PC-3 (cell line): ENCODE results near the gene AUTS2. TPM values are rescaled to one million over a fixed set of nuclear protein-coding genes. Genes with fewer than 3 reads are reported as not detected.

ENCODE experiments used
- ATAC-seq: fragments of 200-7000 bp; cut with Tn5 transposase; 2 replicates; pipeline ENCODE4 v1.9.1; 2020; ENCODE audit warnings: mild to moderate bottlenecking, moderate library complexity
- BruUV-seq: library from RNA; stranded (reverse); fragments of 400-500 nt; replicated peaks from 2 replicates; lab custom pipeline; 2021; lab: Mats Ljungman, UMichigan
- CTCF ChIA-PET: fragments of 300-600 bp; sonication (Branson Sonifier 250); formaldehyde crosslinking; loops from one replicate; lab custom pipeline; 2022; ENCODE audit warnings: antibody characterized with exemption; lab: Charles Lee
- POLR2A ChIA-PET: fragments of 300-600 bp; sonication (Branson Sonifier 250); formaldehyde crosslinking; loops from one replicate; lab custom pipeline; 2022; ENCODE audit warnings: antibody characterized with exemption; ENCODE audit not compliant: unreplicated experiment; lab: Charles Lee
- DNase-seq: peaks from one replicate; pipeline ENCODE4 v3.0.0-alpha.2; 2015
- H2AFZ ChIP-seq: fragments of 300-600 bp; sonication (generic); 2 replicates; pipeline ENCODE4 v1.6.0; 2016; ENCODE audit warnings: antibody characterized with exemption, low read length
- H3F3A ChIP-seq: fragments of 300-600 bp; sonication (generic); one replicate; pipeline ENCODE4 v1.6.0; 2017; ENCODE audit warnings: antibody characterized with exemption, low read length, control low read depth, mild to moderate bottlenecking; ENCODE audit not compliant: unreplicated experiment
- H3K27ac ChIP-seq: fragments of 300-600 bp; sonication (generic); 2 replicates; pipeline ENCODE4 v1.5.1; 2016; ENCODE audit warnings: mild to moderate bottlenecking, low read length
- H3K27me3 ChIP-seq: fragments of 300-600 bp; sonication (generic); 2 replicates; pipeline ENCODE4 v1.6.1; 2016; ENCODE audit warnings: low read length, mixed read lengths
- H3K36me3 ChIP-seq: fragments of 300-600 bp; sonication (generic); 2 replicates; pipeline ENCODE4 v1.6.1; 2016; ENCODE audit warnings: low read depth, mixed run types, low read length, mixed read lengths
- H3K4me1 ChIP-seq: fragments of 300-600 bp; sonication (generic); 2 replicates; pipeline ENCODE4 v1.5.1; 2016; ENCODE audit warnings: low read length; ENCODE audit not compliant: insufficient read depth
- H3K4me2 ChIP-seq: fragments of 300-600 bp; sonication (generic); 2 replicates; pipeline ENCODE4 v1.6.0; 2016; ENCODE audit warnings: low read length
- H3K4me3 ChIP-seq: fragments of 300-600 bp; sonication (generic); 2 replicates; pipeline ENCODE4 v1.5.1; 2016; ENCODE audit warnings: mild to moderate bottlenecking, low read length, mixed read lengths
- H3K79me2 ChIP-seq: fragments of 300-600 bp; sonication (generic); 2 replicates; pipeline ENCODE4 v1.6.1; 2017; ENCODE audit warnings: low read length, mixed read lengths
- H3K9ac ChIP-seq: fragments of 300-600 bp; sonication (generic); 2 replicates; pipeline ENCODE4 v1.6.0; 2016; ENCODE audit warnings: mild to moderate bottlenecking, low read length
- H3K9me2 ChIP-seq: fragments of 300-600 bp; sonication (generic); replicated peaks from 2 replicates; pipeline ENCODE4 v1.6.1; 2016; ENCODE audit warnings: mixed run types, low read length, mixed read lengths
- H3K9me3 ChIP-seq: fragments of 300-600 bp; sonication (generic); 2 replicates; pipeline ENCODE4 v1.6.1; 2016; ENCODE audit warnings: low read length, mixed read lengths
- H4K20me1 ChIP-seq: fragments of 300-600 bp; sonication (generic); 2 replicates; pipeline ENCODE4 v1.6.1; 2016; ENCODE audit warnings: low read length, mixed read lengths
- CTCF ChIP-seq: fragments of 300-600 bp; sonication (generic); conservative IDR thresholded peaks from 2 replicates; pipeline ENCODE4 v1.5.1; 2017; ENCODE audit warnings: antibody characterized with exemption, low read depth, mild to moderate bottlenecking, low read length
- EZH2 ChIP-seq: fragments of 300-600 bp; sonication (generic); IDR thresholded peaks from one replicate; pipeline ENCODE4 v1.6.1; 2017; ENCODE audit warnings: antibody characterized with exemption, mild to moderate bottlenecking, low read length; ENCODE audit not compliant: unreplicated experiment
- EZH2phosphoT487 ChIP-seq: fragments of 300-600 bp; sonication (generic); IDR thresholded peaks from 2 replicates; pipeline ENCODE4 v1.6.1; 2018; ENCODE audit warnings: mild to moderate bottlenecking, antibody characterized with exemption, low read length, borderline replicate concordance
- intact Hi-C: fragments of 100-400 bp; cut with micrococcal nuclease; formaldehyde crosslinking; loops from 2 replicates; pipeline ENCODE4 v1.9.0; 2023
- total RNA-seq: library from RNA; depleted of rRNA; stranded (reverse); fragments of >200 nt; gene quantifications from 2 replicates; pipeline ENCODE4 v1.2.3, GENCODE V29; 2014

The AUTS2 gene
- total RNA-seq, 1 experiment from 2014 or later = not detected

DNA sequence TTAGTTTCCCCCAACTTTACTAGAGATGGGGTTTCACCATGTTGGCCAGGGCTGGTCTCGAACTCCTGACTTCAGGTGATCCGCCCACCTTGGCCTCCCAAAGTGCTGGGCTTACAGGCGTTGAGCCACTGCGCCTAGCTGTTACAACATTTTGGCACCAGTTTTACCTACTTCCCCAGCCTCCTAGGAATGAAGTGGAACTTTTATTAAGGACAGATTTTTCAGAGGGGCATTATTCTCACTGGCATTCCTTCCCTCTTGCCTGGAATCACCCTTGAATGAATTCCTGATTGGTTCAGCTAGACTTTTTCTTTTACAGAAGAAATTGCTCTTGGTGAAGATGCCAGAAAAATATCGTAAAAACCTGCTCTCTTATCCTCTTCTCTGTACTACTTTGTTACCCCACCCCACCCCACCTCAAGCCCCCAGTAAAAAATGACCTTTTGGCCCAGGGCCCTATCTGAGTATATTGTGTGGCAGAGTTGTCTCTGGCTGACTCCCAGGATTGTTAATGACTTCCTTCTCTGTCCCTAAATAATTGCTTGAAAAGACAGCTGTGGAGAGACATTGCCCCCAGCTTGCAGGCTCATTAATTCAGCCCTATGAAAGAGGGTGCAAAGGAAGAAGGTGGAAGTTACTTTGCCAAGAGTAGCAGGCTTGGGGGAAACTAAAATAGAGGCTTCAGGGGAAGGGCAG, 189.6 kb downstream of the AUTS2 start:
- no peak for DNase-seq
- ATAC-seq = no peak
- Histone ChIP-seq H3K79me2 (no peaks in the 10 kb centered on the region), H3K27me3 (no peaks in the 10 kb centered on the region), H3K9me2 (no peaks in the 10 kb centered on the region), H3K4me1 (no peaks in the 10 kb centered on the region), H3F3A (no peaks in the 10 kb centered on the region), H3K36me3 (no peaks in the 10 kb centered on the region), H3K27ac (no peak overlapping the region), H2AFZ (no peak overlapping the region), H3K4me3 (no peak overlapping the region), H4K20me1 (no peaks in the 10 kb centered on the region), H3K9me3 (peaks cover under 1% of the 10 kb centered on the region; the same call in 1 of the 2 replicates), H3K9ac (no peak overlapping the region), H3K4me2 (no peak overlapping the region)
- no TSS peak for BruUV-seq
- intact Hi-C loops = no loop called here
- TF ChIP-seq EZH2phosphoT487 = no peak
- no peak for TF ChIP-seq EZH2
- TF ChIP-seq CTCF = no peak
- CTCF ChIA-PET = no interaction called here
- POLR2A ChIA-PET = no interaction called here

- no peaks in the 10 kb centered on the region for H3F3A ChIP-seq
- no peaks in the 10 kb centered on the region for H3K4me1 ChIP-seq
- H3K9me2 ChIP-seq = no peaks in the 10 kb centered on the region
- H3K4me3 ChIP-seq = no peak overlapping the region
- CTCF ChIA-PET = no interaction called here
- ATAC-seq (no peak), DNase-seq (no peak)
- TF ChIP-seq CTCF (no peak), EZH2 (no peak), EZH2phosphoT487 (no peak)
- intact Hi-C loops = no loop called here
- BruUV-seq = no TSS peak
- H3K27ac ChIP-seq = no peak overlapping the region
- no peak overlapping the region for H2AFZ ChIP-seq
- no peaks in the 10 kb centered on the region for H3K27me3 ChIP-seq
- no peaks in the 10 kb centered on the region for H3K36me3 ChIP-seq
- no peaks in the 10 kb centered on the region for H3K79me2 ChIP-seq
- POLR2A ChIA-PET = no interaction called here
- H3K9me3 ChIP-seq = 0 out of 2 replicates have a peak, but pooled peaks cover 3% of the 10 kb centered on the region
- H3K4me2 ChIP-seq = no peak overlapping the region
- no peaks in the 10 kb centered on the region for H4K20me1 ChIP-seq
- H3K9ac ChIP-seq = no peak overlapping the region
Measured at GRCh38 chr7:69789563-69789962, 191.3 kb downstream of the AUTS2 start.
